HepG2 (cell line): Measurements from ENCODE around the gene FAM20A. TPM values are rescaled to one million over a fixed set of nuclear protein-coding genes. Genes with fewer than 3 reads are reported as not detected.
A peak's percentile ranks its signal among the peaks of the same experiment; 100 is the strongest.

Experiments used
- ATAC-seq: fragments of 200-7000 bp; cut with Tn5 transposase; 3 replicates; pipeline ENCODE4 v1.9.1; 2020; ENCODE audit warnings: mild to moderate bottlenecking, moderate library complexity
- BruUV-seq: library from RNA; stranded (reverse); fragments of 400-500 nt; replicated peaks from 2 replicates; lab custom pipeline; 2021; lab: Mats Ljungman, UMichigan
- CTCF ChIA-PET: fragments of 300-600 bp; formaldehyde crosslinking; extraction: SDS; loops from one replicate; lab custom pipeline; 2021; ENCODE audit warnings: low total read pairs, inconsistent platforms, low intra/inter-chr PET ratio; lab: Yijun Ruan, JAX
- POLR2A ChIA-PET: fragments of 350-600 bp; sonication (Branson Sonifier 250); formaldehyde crosslinking; loops from one replicate; lab custom pipeline; 2020; ENCODE audit warnings: antibody characterized with exemption, inconsistent platforms; lab: Yijun Ruan, JAX
- DNase-seq: peaks from one replicate; pipeline ENCODE4 v3.0.0-alpha.2; 2015; ENCODE audit warnings: low spot score
- FAIRE-seq: peaks from 3 replicates; lab custom pipeline; 2011; peaks lifted over from hg19 to GRCh38; lab: Jason Lieb, UNC
- H2AFZ ChIP-seq: one replicate; pipeline ENCODE4 v1.6.1; 2011; ENCODE audit warnings: low read length, inconsistent platforms
- H3K27ac ChIP-seq: fragments of 300-600 bp; 3 replicates; pipeline ENCODE4 v1.8.0; 2011; ENCODE audit warnings: mixed run types, mild to moderate bottlenecking, mixed read lengths, low read length, inconsistent platforms; ENCODE audit not compliant: insufficient read depth; ENCODE audit errors: extremely low read length
- H3K27me3 ChIP-seq, 2 experiments: fragments of 200-600 bp in 1 of 2; 2 replicates in 1 of 2; 3 replicates in 1 of 2; pipeline versions ENCODE4 v1.6.0 to v1.8.0; 2011; ENCODE audit warnings: low read length in 2 of 2, mild to moderate bottlenecking in 2 of 2, moderate library complexity in 2 of 2, inconsistent platforms in 1 of 2; ENCODE audit not compliant: insufficient read depth in 2 of 2, control insufficient read depth in 1 of 2
- H3K36me3 ChIP-seq, 2 experiments: fragments of 200-600 bp in 1 of 2; replicated peaks in 1 of 2; 2 replicates in 1 of 2; 3 replicates in 1 of 2; pipeline versions ENCODE4 v1.5.1 to v1.8.0; 2011; ENCODE audit warnings: low read length in 2 of 2, inconsistent platforms in 1 of 2; ENCODE audit not compliant: insufficient read depth in 2 of 2, control insufficient read depth in 1 of 2
- H3K4me1 ChIP-seq: 2 replicates; pipeline ENCODE4 v1.5.1; 2012; ENCODE audit warnings: low read length, inconsistent platforms; ENCODE audit not compliant: insufficient read depth
- H3K4me2 ChIP-seq: 2 replicates; pipeline ENCODE4 v1.6.0; 2011; ENCODE audit warnings: low read depth, low read length, inconsistent platforms
- H3K4me3 ChIP-seq, 3 experiments: fragments of 200-600 bp in 1 of 3; sonication (generic), shearing (Covaris generic) in 1 of 3; replicated peaks in 1 of 3; 2 replicates each; pipeline ENCODE4 v1.5.1; 2011 to 2016; ENCODE audit warnings: low read length in 3 of 3, inconsistent platforms in 2 of 3, low read depth in 2 of 3, mild to moderate bottlenecking in 2 of 3, control low read depth in 1 of 3, mixed read lengths in 1 of 3; ENCODE audit not compliant: insufficient read depth in 1 of 3
- H3K79me2 ChIP-seq: one replicate; pipeline ENCODE4 v1.6.1; 2011; ENCODE audit warnings: low read length, inconsistent platforms; ENCODE audit not compliant: insufficient read depth
- H3K9ac ChIP-seq: 2 replicates; pipeline ENCODE4 v1.6.0; 2011; ENCODE audit warnings: mild to moderate bottlenecking, low read depth, low read length, inconsistent platforms; ENCODE audit not compliant: insufficient read depth
- H3K9me3 ChIP-seq: 2 replicates; pipeline ENCODE4 v1.5.1; 2012; ENCODE audit warnings: mild to moderate bottlenecking, low read length
- H4K20me1 ChIP-seq: 2 replicates; pipeline ENCODE4 v1.6.0; 2011; ENCODE audit warnings: inconsistent platforms, mild to moderate bottlenecking, low read length, moderate library complexity; ENCODE audit not compliant: insufficient read depth
- ATF7 ChIP-seq, 2 experiments: fragments of 450-650 bp in 1 of 2; sonication (generic) in 1 of 2; formaldehyde crosslinking in 1 of 2; IDR thresholded peaks; 2 replicates each; pipeline versions ENCODE4 v1.4.0 to v1.6.1; 2016 to 2020; ENCODE audit warnings: antibody characterized with exemption in 1 of 2, mild to moderate bottlenecking in 1 of 2, missing genetic modification reagents in 1 of 2
- ETV6 ChIP-seq: sonication (generic); formaldehyde crosslinking; conservative IDR thresholded peaks from 2 replicates; pipeline ENCODE4 v1.4.0; 2020; ENCODE audit warnings: missing genetic modification reagents
- NCOR1 ChIP-seq: fragments of 200-600 bp; sonication (generic); IDR thresholded peaks from 2 replicates; pipeline ENCODE4 v1.7.0; 2017; ENCODE audit warnings: antibody characterized with exemption, low read length, borderline replicate concordance
- RELA ChIP-seq: sonication (generic); formaldehyde crosslinking; IDR thresholded peaks from 2 replicates; pipeline ENCODE4 v1.4.0; 2020; ENCODE audit warnings: missing genetic modification reagents
- SKI ChIP-seq: fragments of 450-650 bp; IDR thresholded peaks from one replicate; pipeline ENCODE4 v1.6.1; 2018; ENCODE audit warnings: mild to moderate bottlenecking; ENCODE audit not compliant: partially characterized antibody
- SP1 ChIP-seq, 2 experiments: fragments of 450-650 bp in 1 of 2; sonication (generic) in 1 of 2; formaldehyde crosslinking in 1 of 2; IDR thresholded peaks; 2 replicates each; pipeline versions ENCODE4 v1.4.0 to v1.6.1; 2016 to 2020; ENCODE audit warnings: missing genetic modification reagents in 1 of 2
- ZFY ChIP-seq: sonication (generic); formaldehyde crosslinking; IDR thresholded peaks from 2 replicates; pipeline ENCODE4 v1.4.0; 2020; ENCODE audit warnings: missing genetic modification reagents
- ZNF17 ChIP-seq: sonication (generic); formaldehyde crosslinking; IDR thresholded peaks from 2 replicates; pipeline ENCODE4 v1.5.0; 2020; ENCODE audit warnings: mild to moderate bottlenecking, missing genetic modification reagents
- ZNF567 ChIP-seq: sonication (generic); formaldehyde crosslinking; IDR thresholded peaks from 2 replicates; pipeline ENCODE4 v1.8.1; 2023; ENCODE audit warnings: mild to moderate bottlenecking, missing genetic modification reagents, borderline replicate concordance
- WGBS: methylation state at CpG from one replicate; pipeline ENCODE4 v1.1.6; 2017; ENCODE audit warnings: low lambda C conversion rate; 5-methylcytosine and 5-hydroxymethylcytosine counted together
- in situ Hi-C: cut with HindIII; loops from 2 replicates; pipeline ENCODE4 v1.10.0; 2017; ENCODE audit warnings: low pct_unique_long_range_greater_than_20kb; ENCODE audit not compliant: extremely low pct_ligation_motif_present
- intact Hi-C: fragments of 100-400 bp; cut with micrococcal nuclease; formaldehyde crosslinking; loops from one replicate; pipeline ENCODE4 v1.10.0; 2022; ENCODE audit not compliant: unreplicated experiment
- polyA plus RNA-seq, 8 experiments: library from polyadenylated mRNA; depleted of rRNA in 3 of 8; stranded (reverse) in 7 of 8; unstranded in 1 of 8; fragments of >200 nt; fragmentation: Illumina TruSeq in 4 of 8; extraction: Trizol in 4 of 8; gene quantifications; 2 replicates each; pipeline versions ENCODE4 v1.2.1 to v1.2.3, GENCODE V29; 2011 to 2016; ENCODE audit warnings: low read depth in 4 of 8, missing spikeins in 1 of 8, mixed read lengths in 1 of 8; ENCODE audit not compliant: insufficient read depth in 1 of 8
- total RNA-seq, 5 experiments: library from RNA; depleted of rRNA; stranded (reverse); fragments of >200 nt; fragmentation: Illumina TruSeq; extraction: Trizol; gene quantifications; 2 replicates each; pipeline ENCODE4 v1.2.3, GENCODE V29; 2016; ENCODE audit warnings: low read depth in 1 of 5
- TF ChIP-seq, protein P1 (sequence below): sonication (generic); formaldehyde crosslinking; IDR thresholded peaks from 2 replicates; pipeline ENCODE4 v1.4.0; 2020; ENCODE audit warnings: missing genetic modification reagents, borderline replicate concordance
- TF ChIP-seq, protein P2 (sequence below): sonication (generic); formaldehyde crosslinking; IDR thresholded peaks from 2 replicates; pipeline ENCODE4 v1.4.0; 2020; ENCODE audit warnings: missing genetic modification reagents, borderline replicate concordance
- TF ChIP-seq, protein P3 (sequence below): sonication (generic); formaldehyde crosslinking; IDR thresholded peaks from 2 replicates; pipeline ENCODE4 v1.8.0; 2022; ENCODE audit warnings: low read depth, missing genetic modification reagents

Gene FAM20A
- total and polyA plus RNA-seq, 2 of the 13 experiments (the other 11 are each of a cell fraction or from before 2014, with no cell fraction given) = 9.3 to 20.7 TPM

DNA sequence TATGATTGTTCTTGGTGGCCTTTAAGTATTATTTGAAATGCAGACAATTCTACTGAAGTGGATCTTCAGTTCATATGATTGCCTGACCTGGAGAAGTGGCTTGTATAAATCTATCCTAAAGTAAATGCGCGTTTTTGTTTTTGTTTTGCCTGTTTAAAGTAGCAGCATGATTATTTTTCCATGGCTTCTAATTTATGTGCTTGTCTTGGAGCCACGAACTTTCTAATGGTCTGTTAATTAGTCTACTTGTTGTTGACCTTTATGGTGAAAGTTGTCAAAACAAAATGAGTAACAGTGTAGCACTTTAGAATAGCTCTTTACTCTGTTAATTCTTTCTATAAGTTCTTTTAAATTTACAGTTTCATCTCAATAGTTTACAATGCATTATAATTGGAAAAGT lies 87.2 kb downstream of the FAM20A start (continued):
- TF ChIP-seq, protein P1, sequence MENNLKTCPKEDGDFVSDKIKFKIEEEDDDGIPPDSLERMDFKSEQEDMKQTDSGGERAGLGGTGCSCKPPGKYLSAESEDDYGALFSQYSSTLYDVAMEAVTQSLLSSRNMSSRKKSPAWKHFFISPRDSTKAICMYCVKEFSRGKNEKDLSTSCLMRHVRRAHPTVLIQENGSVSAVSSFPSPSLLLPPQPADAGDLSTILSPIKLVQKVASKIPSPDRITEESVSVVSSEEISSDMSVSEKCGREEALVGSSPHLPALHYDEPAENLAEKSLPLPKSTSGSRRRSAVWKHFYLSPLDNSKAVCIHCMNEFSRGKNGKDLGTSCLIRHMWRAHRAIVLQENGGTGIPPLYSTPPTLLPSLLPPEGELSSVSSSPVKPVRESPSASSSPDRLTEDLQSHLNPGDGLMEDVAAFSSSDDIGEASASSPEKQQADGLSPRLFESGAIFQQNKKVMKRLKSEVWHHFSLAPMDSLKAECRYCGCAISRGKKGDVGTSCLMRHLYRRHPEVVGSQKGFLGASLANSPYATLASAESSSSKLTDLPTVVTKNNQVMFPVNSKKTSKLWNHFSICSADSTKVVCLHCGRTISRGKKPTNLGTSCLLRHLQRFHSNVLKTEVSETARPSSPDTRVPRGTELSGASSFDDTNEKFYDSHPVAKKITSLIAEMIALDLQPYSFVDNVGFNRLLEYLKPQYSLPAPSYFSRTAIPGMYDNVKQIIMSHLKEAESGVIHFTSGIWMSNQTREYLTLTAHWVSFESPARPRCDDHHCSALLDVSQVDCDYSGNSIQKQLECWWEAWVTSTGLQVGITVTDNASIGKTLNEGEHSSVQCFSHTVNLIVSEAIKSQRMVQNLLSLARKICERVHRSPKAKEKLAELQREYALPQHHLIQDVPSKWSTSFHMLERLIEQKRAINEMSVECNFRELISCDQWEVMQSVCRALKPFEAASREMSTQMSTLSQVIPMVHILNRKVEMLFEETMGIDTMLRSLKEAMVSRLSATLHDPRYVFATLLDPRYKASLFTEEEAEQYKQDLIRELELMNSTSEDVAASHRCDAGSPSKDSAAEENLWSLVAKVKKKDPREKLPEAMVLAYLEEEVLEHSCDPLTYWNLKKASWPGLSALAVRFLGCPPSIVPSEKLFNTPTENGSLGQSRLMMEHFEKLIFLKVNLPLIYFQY (CRISPR knock-in tag) = no peak
- TF ChIP-seq, protein P2, sequence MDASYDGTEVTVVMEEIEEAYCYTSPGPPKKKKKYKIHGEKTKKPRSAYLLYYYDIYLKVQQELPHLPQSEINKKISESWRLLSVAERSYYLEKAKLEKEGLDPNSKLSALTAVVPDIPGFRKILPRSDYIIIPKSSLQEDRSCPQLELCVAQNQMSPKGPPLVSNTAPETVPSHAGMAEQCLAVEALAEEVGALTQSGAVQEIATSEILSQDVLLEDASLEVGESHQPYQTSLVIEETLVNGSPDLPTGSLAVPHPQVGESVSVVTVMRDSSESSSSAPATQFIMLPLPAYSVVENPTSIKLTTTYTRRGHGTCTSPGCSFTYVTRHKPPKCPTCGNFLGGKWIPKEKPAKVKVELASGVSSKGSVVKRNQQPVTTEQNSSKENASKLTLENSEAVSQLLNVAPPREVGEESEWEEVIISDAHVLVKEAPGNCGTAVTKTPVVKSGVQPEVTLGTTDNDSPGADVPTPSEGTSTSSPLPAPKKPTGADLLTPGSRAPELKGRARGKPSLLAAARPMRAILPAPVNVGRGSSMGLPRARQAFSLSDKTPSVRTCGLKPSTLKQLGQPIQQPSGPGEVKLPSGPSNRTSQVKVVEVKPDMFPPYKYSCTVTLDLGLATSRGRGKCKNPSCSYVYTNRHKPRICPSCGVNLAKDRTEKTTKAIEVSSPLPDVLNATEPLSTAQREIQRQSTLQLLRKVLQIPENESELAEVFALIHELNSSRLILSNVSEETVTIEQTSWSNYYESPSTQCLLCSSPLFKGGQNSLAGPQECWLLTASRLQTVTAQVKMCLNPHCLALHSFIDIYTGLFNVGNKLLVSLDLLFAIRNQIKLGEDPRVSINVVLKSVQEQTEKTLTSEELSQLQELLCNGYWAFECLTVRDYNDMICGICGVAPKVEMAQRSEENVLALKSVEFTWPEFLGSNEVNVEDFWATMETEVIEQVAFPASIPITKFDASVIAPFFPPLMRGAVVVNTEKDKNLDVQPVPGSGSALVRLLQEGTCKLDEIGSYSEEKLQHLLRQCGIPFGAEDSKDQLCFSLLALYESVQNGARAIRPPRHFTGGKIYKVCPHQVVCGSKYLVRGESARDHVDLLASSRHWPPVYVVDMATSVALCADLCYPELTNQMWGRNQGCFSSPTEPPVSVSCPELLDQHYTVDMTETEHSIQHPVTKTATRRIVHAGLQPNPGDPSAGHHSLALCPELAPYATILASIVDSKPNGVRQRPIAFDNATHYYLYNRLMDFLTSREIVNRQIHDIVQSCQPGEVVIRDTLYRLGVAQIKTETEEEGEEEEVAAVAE (CRISPR knock-in tag) = no peak

DNA sequence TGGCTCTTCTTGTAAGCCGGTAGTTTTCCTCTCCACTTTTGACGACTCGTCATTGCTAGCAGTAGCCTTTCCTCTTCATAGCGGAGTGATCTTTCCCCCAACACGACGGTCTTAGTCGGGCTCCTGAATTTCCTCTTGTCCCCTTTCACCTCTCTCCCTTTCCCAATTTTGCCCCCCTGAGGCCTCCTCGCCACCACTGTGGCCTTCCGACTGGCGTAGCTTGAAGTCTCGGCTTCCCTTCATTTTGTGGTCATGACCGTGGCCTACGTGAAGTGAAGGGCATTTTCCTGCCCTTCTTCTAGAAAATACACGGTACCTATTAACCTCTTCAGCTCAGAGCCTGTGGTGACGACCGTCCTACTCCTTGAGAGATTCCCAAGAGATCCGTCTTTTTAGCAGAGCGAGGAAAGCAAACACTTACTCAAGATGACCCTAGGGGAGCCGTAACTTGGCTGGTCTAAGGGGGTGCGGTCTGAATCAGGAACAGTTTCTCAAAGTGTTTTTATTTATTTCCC lies 88.2 kb downstream of the FAM20A start:
- Histone ChIP-seq H3K36me3 (peaks cover 9 to 26% of the 10 kb centered on the region in 2 experiments), H2AFZ (no peak overlapping the region), H3K27ac (peak overlapping the region; percentile 91), H3K9me3 (no peaks in the 10 kb centered on the region), H3K4me2 (peak overlapping the region; percentile 86), H3K27me3 (no peaks in the 10 kb centered on the region; a peak in 1 of 5 replicates), H3K9ac (peak overlapping the region; percentile 94), H3K79me2 (peaks cover 54% of the 10 kb centered on the region), H3K4me3 (peak overlapping the region; percentile 91 to 95 (median 91)), H4K20me1 (peaks cover 30% of the 10 kb centered on the region), H3K4me1 (peaks cover 74% of the 10 kb centered on the region)
- under 1% methylated on average over 20 of the region's 20 CpGs for WGBS
- intact Hi-C loops (loop anchor here (2.0 kb wide), 2 partner anchors 38 to 88 kb away; partner anchors contain the start of gene FAM20A), in situ Hi-C loops (no loop called here)
- DNase-seq (no peak), FAIRE-seq (no peak), ATAC-seq (no peak)
- CTCF ChIA-PET = no interaction called here
- POLR2A ChIA-PET = interaction anchor here (0.7 to 4.3 kb wide), 12 partner anchors 12 to 493 kb away, joined by 3 to 25 read pairs (median 6); partner anchors contain the start of gene WIPI1
- BruUV-seq = no TSS peak
- TF ChIP-seq RELA (CRISPR knock-in tag) (no peak), ZNF567 (CRISPR knock-in tag) (peak; percentile 48; the same call in 1 of the 2 replicates), SKI (no peak), ATF7 (IDR thresholded peaks at IDR 0.05) (no peak), ATF7 (CRISPR knock-in tag; IDR thresholded peaks at IDR 0.05) (no peak), ZNF17 (0 out of 2 replicates have a peak, but pooled peaks have one; percentile 43), SP1 (IDR thresholded peaks at IDR 0.05) (no peak), SP1 (CRISPR knock-in tag; IDR thresholded peaks at IDR 0.05) (0 out of 2 replicates have a peak, but pooled peaks have one; percentile 37), ETV6 (0 out of 2 replicates have a peak, but pooled peaks have one; percentile 26), ZFY (peak; percentile 6; the same call in 1 of the 2 replicates), NCOR1 (no peak)
- TF ChIP-seq, protein P3, sequence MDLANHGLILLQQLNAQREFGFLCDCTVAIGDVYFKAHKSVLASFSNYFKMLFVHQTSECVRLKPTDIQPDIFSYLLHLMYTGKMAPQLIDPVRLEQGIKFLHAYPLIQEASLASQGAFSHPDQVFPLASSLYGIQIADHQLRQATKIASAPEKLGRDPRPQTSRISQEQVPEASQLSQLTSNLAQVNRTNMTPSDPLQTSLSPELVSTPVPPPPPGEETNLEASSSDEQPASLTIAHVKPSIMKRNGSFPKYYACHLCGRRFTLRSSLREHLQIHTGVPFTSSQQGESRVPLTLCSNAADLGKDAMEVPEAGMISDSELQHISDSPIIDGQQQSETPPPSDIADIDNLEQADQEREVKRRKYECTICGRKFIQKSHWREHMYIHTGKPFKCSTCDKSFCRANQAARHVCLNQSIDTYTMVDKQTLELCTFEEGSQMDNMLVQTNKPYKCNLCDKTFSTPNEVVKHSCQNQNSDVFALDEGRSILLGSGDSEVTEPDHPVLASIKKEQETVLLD (CRISPR knock-in tag) = no peak
